T-helper 1 cell treated with Interleukin-12 subunit alpha and Interleukin-12 subunit beta and Interleukin-4 antibody, amounts not matched to agents 30 μg/mL and 1 μg/mL, for 36 hours (primary cell): Measurements from ENCODE around the gene PEX26.
"Not testable (repeated sequence)": the region's sequence is repeated elsewhere in the genome, so short reads cannot be mapped to it uniquely, and the experiment has no call there.

Source experiments
- H3K27ac Mint-ChIP-seq: one replicate; pipeline ENCODE4 v1.8.0; 2021; ENCODE audit warnings: mild to moderate bottlenecking, mixed read lengths
- H3K27me3 Mint-ChIP-seq: one replicate; pipeline ENCODE4 v1.8.0; 2021; ENCODE audit warnings: low read depth, mixed read lengths
- H3K36me3 Mint-ChIP-seq: one replicate; pipeline ENCODE4 v1.8.0; 2021; ENCODE audit warnings: low read depth, mixed read lengths
- H3K4me1 Mint-ChIP-seq: one replicate; pipeline ENCODE4 v1.8.0; 2021; ENCODE audit warnings: low read depth, mixed read lengths
- H3K4me3 Mint-ChIP-seq: one replicate; pipeline ENCODE4 v1.8.0; 2021; ENCODE audit warnings: mild to moderate bottlenecking, moderate library complexity, mixed read lengths
- H3K9me3 Mint-ChIP-seq: one replicate; pipeline ENCODE4 v1.8.0; 2021; ENCODE audit warnings: mixed read lengths

PEX26 gene

DNA sequence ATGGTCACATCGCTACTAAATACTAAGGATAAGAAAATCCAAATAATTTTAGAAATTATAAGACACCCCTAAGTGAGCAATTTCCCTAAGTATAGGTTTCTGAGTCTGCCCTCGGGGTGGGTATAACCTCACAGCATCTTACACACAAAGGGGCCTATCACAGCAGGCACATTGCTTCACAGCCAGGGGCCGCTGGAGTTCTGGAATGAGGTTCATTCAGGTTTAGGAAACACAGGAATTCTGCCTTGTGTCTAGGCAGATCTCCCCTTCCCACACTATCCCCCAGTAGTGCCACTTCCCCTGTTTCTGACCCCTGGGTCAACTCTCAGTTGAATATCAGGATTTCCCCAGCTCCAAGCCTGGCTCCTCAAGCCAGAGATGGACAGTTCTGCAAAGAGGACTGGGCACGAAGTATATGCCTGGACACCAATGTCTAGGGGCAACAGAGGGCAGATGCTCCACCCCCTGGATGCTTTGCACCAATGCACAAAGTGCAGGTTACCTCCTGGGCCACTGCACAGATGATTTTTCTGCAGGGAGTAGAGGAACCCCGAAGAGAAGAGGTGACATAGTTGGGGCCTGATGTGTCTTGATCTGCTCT lies 44.3 kb downstream of the PEX26 start:
- Mint-ChIP-seq H3K4me1 (peaks cover 6% of the 10 kb centered on the region), H3K27ac (no peak overlapping the region), H3K9me3 (no peaks in the 10 kb centered on the region), H3K27me3 (peaks cover 4% of the 10 kb centered on the region), H3K36me3 (peaks cover 5% of the 10 kb centered on the region), H3K4me3 (no peak overlapping the region)

- not testable (repeated sequence) for H3K36me3 Mint-ChIP-seq, H3K27ac Mint-ChIP-seq, H3K4me3 Mint-ChIP-seq, H3K4me1 Mint-ChIP-seq, H3K27me3 Mint-ChIP-seq, H3K9me3 Mint-ChIP-seq
Measured at GRCh38 chr22:18123476-18124025, 45.8 kb downstream of the PEX26 start.

DNA sequence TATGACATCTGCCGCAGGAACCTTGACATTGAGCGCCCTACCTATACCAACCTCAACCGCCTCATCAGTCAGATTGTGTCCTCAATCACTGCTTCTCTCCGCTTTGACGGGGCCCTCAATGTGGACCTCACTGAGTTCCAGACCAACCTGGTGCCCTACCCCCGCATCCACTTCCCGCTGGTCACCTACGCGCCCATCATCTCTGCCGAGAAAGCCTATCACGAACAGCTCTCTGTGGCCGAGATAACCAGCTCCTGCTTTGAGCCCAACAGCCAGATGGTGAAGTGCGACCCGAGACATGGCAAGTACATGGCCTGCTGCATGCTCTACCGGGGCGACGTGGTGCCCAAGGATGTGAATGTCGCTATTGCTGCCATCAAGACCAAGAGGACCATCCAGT lies 48.8 kb downstream of the PEX26 start:
- no peak overlapping the region for H3K27ac Mint-ChIP-seq
- H3K4me3 Mint-ChIP-seq: no peak overlapping the region
- H3K4me1 Mint-ChIP-seq: no peaks in the 10 kb centered on the region
- no peaks in the 10 kb centered on the region for H3K9me3 Mint-ChIP-seq
- no peaks in the 10 kb centered on the region for H3K27me3 Mint-ChIP-seq
- H3K36me3 Mint-ChIP-seq: peaks cover 5% of the 10 kb centered on the region

DNA sequence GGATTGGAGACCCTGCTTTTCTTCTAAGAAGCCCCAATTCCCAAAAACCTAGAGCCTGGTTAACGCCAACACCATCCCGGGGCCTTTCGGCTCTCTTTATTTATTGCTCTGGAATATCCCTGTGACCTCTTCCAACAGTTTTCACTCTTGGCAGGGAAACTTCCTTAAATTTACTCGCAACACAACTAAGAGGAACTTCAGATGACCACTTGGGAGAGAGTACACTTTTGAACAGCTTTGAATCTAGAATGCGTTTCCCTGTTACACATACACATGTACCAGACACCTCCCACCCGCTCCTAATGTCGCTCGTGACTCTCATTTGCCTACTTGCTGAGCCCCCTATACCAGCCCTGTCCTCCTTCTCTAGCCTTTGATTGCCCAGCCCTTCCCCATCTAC lies 52.2 kb downstream of the PEX26 start:
- Mint-ChIP-seq H3K36me3 (peaks cover 5% of the 10 kb centered on the region), H3K4me1 (no peaks in the 10 kb centered on the region), H3K27me3 (no peaks in the 10 kb centered on the region), H3K9me3 (no peaks in the 10 kb centered on the region), H3K27ac (peak overlapping the region; percentile 36), H3K4me3 (no peak overlapping the region)

DNA sequence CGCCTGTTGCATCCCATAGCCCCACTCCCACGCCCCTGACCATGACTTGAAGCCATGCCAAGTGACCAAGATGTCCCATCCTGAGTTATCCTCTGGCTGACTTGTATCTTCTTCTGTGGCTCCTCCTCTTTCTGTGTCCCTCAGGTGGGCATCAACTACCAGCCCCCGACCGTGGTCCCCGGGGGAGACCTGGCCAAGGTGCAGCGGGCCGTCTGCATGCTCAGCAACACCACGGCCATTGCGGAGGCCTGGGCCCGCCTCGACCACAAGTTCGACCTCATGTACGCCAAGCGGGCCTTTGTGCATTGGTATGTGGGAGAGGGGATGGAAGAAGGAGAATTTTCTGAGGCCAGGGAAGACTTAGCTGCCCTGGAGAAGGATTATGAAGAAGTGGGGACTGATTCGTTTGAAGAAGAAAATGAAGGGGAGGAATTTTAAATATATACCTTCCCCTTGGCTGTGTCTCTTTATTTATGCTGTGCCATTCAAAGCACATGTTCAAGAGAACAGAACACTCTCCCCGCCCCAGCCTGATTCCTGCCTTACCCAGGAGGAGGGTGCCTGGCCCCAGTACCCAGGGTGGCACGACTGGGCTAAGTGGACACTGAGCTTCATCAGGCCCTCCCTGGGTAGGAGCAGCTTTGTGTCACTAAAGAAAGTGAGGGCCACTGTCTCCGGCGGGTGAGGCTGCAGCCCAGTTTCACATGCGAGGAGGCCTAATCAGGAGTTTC lies 53.1 kb downstream of the PEX26 start:
- H3K9me3 Mint-ChIP-seq: no peaks in the 10 kb centered on the region
- peaks cover 5% of the 10 kb centered on the region for H3K36me3 Mint-ChIP-seq
- no peaks in the 10 kb centered on the region for H3K27me3 Mint-ChIP-seq
- H3K4me3 Mint-ChIP-seq: no peak overlapping the region
- H3K4me1 Mint-ChIP-seq: no peaks in the 10 kb centered on the region
- H3K27ac Mint-ChIP-seq: no peak overlapping the region

DNA sequence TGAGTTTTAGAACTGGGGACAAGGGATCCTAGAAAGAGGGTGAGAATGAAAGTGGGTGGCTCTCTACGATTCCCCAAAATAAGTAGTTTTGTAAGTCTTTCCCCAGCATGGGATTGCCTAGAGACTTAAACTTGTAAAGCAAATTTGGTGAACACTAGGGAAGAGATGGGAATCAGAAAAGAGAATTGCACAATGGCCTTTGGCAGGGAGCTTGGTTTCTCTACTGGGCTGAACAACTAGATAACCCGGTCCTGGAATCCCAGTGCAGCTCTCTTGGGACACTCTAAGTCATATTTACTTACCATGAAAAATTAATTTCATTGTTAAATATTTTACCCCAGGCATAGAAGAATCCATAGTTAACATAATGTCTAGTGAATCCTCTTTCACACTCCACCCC lies 55.7 kb downstream of the PEX26 start:
- H3K4me3 Mint-ChIP-seq: no peak overlapping the region
- H3K27ac Mint-ChIP-seq: no peak overlapping the region
- no peaks in the 10 kb centered on the region for H3K36me3 Mint-ChIP-seq
- H3K27me3 Mint-ChIP-seq: no peaks in the 10 kb centered on the region
- no peaks in the 10 kb centered on the region for H3K9me3 Mint-ChIP-seq
- H3K4me1 Mint-ChIP-seq: no peaks in the 10 kb centered on the region

- H3K27ac Mint-ChIP-seq: no peak overlapping the region
- H3K9me3 Mint-ChIP-seq: no peaks in the 10 kb centered on the region
- no peaks in the 10 kb centered on the region for H3K27me3 Mint-ChIP-seq
- H3K36me3 Mint-ChIP-seq: no peaks in the 10 kb centered on the region
- no peak overlapping the region for H3K4me3 Mint-ChIP-seq
- no peaks in the 10 kb centered on the region for H3K4me1 Mint-ChIP-seq
Measured at GRCh38 chr22:18136563-18137320, 59.0 kb downstream of the PEX26 start.

GRCh38 chr22:18141004-18141403 lies 63.2 kb downstream of the PEX26 start:
- not testable (repeated sequence) for H3K4me1 Mint-ChIP-seq, H3K27ac Mint-ChIP-seq, H3K4me3 Mint-ChIP-seq, H3K27me3 Mint-ChIP-seq, H3K9me3 Mint-ChIP-seq, H3K36me3 Mint-ChIP-seq

DNA sequence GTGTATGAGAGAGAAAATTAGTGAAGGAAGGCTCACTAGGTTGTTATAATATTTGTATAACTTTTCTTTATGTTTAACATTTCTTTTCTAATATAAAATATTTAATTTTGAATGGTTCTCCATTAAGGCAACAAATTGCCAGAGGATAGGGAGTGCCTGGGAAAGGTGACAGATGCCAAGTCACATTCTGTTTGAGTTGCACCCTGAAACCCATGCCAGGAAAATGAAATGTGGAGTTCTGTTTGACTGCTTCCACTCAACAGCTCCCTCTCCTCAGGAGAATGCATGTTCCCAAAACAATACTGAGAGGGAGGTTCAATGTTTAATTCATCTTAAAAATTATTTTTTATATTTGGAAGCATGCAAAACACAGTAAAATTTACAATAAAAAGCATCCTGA lies 66.3 kb downstream of the PEX26 start:
- peaks cover 9% of the 10 kb centered on the region for H3K4me1 Mint-ChIP-seq
- H3K36me3 Mint-ChIP-seq: no peaks in the 10 kb centered on the region
- H3K27me3 Mint-ChIP-seq: no peaks in the 10 kb centered on the region
- no peaks in the 10 kb centered on the region for H3K9me3 Mint-ChIP-seq
- no peak overlapping the region for H3K27ac Mint-ChIP-seq
- no peak overlapping the region for H3K4me3 Mint-ChIP-seq

- Mint-ChIP-seq H3K4me1 (peaks cover 14% of the 10 kb centered on the region), H3K36me3 (peaks cover 4% of the 10 kb centered on the region), H3K27me3 (no peaks in the 10 kb centered on the region), H3K27ac (no peak overlapping the region), H3K4me3 (no peak overlapping the region), H3K9me3 (no peaks in the 10 kb centered on the region)
Measured at GRCh38 chr22:18145676-18146388, 68.0 kb downstream of the PEX26 start.

DNA sequence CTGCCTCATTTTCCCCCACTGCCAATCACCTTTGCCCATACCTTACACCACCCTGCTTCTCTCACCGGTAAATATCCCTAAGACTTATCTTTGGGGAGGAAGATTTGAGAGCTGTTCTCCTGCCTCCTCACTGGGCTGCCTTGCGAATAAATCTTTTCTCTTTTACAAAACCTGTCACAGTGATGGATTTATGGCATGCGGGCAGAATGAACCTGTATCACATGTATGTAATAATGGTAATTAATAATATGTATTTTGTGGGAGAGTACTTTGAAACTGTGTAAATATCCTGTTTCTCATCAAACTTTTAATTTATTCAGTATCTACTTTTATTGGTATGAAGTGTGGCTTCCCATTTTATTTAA lies 68.6 kb downstream of the PEX26 start:
- H3K9me3 Mint-ChIP-seq: no peaks in the 10 kb centered on the region
- peaks cover 17% of the 10 kb centered on the region for H3K4me1 Mint-ChIP-seq
- no peaks in the 10 kb centered on the region for H3K27me3 Mint-ChIP-seq
- no peak overlapping the region for H3K4me3 Mint-ChIP-seq
- no peak overlapping the region for H3K27ac Mint-ChIP-seq
- peaks cover 6% of the 10 kb centered on the region for H3K36me3 Mint-ChIP-seq

GRCh38 chr22:18147791-18148190 lies 70.0 kb downstream of the PEX26 start:
- Mint-ChIP-seq H3K4me3 (no peak overlapping the region), H3K4me1 (peaks cover 28% of the 10 kb centered on the region), H3K27me3 (no peaks in the 10 kb centered on the region), H3K36me3 (peaks cover 12% of the 10 kb centered on the region), H3K27ac (no peak overlapping the region), H3K9me3 (no peaks in the 10 kb centered on the region)

DNA sequence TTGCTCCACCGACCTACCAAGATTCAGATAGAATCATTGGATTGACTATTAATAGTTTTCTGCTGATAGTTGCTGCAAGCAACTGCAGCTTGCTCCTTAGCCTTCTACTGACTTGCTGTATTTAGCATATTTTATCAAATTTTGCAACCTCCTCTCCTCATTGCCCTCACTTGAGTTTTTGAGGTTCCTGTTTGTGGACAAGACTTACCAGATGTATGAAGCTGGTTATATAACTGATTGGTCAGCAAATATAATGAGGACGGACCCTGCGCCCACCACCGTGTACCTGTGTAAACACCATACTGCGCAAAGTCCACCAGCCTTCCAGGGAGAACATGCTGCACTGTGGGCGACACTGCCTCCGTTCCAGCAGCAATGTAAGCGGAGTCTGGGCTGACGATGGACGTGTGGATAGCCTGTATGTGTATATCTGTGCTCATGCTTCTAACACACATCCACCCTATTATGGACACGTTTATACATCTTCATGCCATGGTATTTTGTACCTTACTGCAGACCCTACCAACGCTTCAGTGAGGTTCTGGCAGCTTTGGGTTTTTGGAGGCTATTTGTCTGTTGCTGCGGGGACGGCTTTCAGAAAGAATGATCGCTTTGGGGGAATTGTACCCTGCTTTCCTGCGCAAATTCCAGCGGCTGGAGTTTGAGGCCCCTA lies 70.6 kb downstream of the PEX26 start:
- Mint-ChIP-seq H3K4me3 (peak overlapping the region; percentile 93), H3K27ac (no peak overlapping the region), H3K36me3 (peaks cover 13% of the 10 kb centered on the region), H3K9me3 (no peaks in the 10 kb centered on the region), H3K4me1 (peaks cover 29% of the 10 kb centered on the region), H3K27me3 (no peaks in the 10 kb centered on the region)

DNA sequence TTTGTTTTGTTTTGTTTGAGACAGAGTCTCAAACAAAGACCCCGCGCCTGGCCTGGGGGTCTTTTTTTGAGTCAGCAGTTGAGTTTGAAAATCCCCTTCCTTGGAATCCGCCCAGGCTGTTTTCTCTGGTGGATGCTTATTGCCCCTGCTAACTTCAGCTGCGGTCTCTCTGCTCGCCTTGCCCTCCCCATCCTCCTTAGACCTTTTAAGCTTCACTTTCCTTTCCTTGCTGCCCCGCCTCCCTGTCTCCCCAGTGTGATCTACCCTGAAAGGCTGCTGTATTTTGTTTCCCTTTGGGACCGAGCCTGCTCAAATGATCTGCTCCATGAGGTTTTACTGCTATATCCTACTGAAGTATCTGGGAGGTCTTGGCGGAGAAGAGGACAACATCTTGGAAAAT lies 74.7 kb downstream of the PEX26 start:
- H3K4me3 Mint-ChIP-seq: peak overlapping the region; percentile 93
- peak overlapping the region; percentile 83 for H3K27ac Mint-ChIP-seq
- H3K36me3 Mint-ChIP-seq: peaks cover 32% of the 10 kb centered on the region
- H3K4me1 Mint-ChIP-seq: peaks cover 50% of the 10 kb centered on the region
- no peaks in the 10 kb centered on the region for H3K9me3 Mint-ChIP-seq
- no peaks in the 10 kb centered on the region for H3K27me3 Mint-ChIP-seq
